Measurements from ENCODE around the gene TMEM119.

Gene TMEM119

DNA sequence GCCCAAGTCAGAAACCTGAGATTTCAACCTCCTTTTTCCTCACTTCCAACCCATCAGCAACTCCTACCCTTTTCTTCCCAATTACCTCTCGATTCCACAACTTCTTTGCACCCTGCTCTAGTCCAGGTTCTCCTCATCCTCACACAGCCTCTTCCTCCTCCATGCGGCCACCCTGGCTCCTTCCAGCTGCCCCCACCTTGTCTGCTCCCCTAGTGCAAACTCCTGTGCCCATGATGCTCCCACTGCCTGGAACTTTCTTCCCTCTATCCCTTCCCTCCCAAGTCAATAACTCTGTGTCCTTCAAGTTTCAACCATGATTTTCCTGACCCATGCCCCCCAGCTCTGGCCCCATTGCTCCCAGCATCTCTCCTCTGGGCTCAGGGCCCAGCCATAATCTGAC lies 18.5 kb upstream of the TMEM119 start:
- no peak for DNase-seq (ENCODE audit: low spot score)

DNA sequence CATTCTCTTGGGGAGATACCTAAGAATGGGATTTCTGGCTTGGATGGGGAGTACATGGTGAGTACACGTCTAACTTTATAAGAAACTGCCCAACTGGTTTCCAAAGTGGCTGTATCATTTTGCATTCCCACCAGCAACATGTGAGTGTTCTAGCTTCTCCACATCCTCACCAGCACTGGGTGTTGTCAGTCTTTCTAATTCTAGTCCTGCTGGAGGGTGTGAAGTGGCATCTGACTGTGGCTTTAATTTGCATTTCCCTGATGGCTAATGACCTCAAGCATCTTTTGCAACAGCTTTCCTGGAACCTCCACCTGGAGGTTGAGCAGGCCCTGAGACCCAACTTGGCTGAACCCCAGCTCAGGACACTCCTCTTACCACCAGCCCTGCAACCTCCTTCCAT lies 18.0 kb upstream of the TMEM119 start:
- DNase-seq (ENCODE audit: low spot score), result no peak

DNA sequence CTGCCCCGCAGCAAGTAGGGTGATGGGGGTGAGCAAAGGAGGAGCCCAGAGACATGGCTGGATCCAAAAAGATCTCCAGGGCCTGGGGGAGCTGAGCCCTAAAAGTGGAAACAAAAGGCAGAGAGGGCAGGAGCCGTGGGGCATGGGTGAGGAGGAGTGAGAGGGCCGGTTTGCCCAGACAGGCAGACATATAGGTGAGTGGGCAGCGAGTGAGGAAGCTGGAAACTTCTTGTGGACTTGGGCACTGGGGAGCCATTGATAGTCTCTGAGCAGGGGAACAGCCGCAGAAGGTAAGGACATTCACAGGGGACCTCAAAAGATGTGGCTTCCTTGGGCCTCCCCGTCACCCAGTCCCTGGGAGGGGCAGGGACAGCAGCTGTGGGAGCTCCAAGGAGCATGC lies 16.8 kb upstream of the TMEM119 start:
- no peak for DNase-seq (ENCODE audit: low spot score)

DNA sequence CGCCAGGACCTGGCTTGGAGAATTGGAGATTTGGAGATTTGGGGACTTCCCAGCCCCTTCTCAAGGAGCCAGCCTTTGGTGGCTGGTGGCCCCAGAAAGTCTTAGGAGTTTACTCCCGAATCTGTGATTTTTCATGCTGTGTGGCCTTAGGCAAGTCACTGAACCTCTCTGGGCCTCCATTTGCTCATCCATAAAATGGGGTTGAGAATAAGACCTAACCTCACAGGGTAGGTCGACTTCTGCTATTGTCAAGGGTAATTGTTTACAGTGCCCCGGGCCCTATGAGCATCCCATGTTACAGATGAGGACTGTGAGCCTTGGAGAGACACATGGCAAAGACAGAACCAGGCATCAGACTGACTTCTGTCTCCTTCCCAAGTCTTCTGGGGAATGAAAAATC lies 16.2 kb upstream of the TMEM119 start:
- no peak for DNase-seq (ENCODE audit: low spot score)

DNA sequence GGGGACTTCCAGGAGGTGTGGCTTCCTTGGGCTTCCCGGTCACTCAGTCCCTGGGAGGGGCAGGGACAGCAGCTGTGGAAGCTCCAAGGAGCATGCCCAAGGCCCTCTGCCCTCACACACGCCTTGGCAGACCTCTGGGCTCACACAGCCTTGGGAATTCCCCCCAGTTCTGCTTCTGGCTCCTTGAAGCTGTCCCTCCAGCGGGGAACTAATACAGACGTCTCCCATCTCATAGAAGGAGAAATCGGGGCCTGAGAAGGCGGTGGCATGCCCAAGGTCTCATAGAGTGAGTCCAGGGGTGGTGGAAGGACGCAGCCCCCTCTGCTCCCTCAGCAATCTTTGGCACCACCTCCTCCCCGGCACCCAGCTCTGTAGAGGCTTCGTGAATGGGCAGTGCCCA lies 15.7 kb upstream of the TMEM119 start:
- DNase-seq (ENCODE audit: low spot score), result no peak

DNA sequence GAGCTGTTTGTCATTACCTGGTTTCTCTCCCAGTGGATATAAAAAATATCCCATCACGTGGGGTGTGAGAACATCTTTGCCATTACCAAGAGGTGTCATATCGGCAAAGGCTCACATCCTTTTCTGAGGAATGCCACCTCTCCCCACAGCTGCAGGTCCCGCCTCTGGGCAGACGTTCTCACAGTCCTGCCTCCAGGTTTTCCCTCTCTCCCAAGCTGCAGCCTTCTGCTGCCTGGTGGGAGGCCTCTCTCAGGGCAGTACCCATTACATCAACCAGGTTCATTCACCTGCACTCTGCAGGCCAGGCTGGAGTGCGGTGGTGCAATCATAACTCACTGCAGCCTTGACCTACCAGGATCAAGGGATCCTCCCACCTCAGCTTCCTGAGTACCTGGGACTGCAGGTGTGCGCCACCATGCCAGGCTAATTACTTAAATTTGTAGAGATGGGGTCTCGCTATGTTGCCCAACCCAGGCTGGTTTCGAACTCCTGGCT lies 15.0 kb upstream of the TMEM119 start:
- DNase-seq (ENCODE audit: low spot score), result no peak

DNA sequence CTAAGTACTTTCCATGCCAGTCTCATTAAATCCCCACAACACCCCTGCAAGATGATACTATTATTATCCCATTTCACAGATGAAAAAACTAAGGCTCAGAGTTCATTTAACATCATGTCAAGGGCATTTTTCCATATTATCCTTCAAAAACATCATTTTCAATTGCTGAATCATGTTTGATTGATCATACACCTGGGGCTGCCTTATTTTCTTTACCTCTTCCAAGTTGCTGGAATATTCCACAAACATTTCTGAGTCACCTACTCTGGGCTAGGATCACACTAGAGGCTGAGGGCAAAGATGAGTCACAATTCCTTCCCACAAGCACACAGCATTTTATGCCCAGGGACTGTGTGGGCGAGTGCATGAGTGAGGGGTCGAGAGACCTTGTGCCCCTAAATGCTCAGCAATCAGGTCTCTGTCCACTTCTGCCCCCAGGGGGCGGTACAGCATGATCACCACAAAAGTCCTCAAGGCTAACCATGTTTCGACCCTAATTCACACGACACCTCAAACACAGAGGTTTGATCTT lies 14.1 kb upstream of the TMEM119 start:
- peak; percentile 52 for DNase-seq (ENCODE audit: low spot score)

DNA sequence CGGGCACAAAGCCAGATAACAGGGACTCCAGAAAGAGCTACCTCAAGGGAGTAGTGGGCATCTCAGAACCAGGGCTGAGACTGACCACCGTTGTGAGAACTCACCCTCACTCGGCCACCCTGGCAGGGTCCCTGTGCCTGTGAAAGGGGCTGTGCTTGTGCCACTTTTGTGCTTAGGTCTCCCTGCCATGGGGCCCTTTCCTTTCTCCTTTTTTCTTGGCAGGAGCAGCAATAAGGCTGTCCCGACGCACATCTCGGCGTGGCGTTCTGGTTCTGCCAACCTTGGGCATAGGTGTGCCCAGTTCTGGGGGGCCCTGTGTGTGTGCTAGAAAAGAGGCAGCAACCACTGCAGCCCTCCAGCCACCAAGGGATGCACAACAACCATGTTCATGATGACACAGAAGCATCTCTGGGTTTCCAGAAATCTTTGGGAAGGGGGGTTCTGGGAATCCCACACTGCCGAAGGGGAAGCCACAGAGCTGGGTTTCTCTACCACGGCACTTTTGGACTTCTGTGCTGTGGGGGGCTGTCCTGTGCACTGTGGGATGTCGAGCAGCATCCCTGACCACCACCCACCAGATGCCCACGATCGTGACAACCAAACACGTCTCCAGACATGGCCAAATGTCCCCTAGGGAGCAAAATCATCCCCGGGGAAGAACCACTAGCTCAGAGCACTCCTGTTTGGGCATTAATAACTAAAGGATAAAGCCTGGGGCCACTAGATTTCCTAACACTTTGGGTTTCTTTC lies 13.1 kb upstream of the TMEM119 start:
- no peak for DNase-seq (ENCODE audit: low spot score)

DNA sequence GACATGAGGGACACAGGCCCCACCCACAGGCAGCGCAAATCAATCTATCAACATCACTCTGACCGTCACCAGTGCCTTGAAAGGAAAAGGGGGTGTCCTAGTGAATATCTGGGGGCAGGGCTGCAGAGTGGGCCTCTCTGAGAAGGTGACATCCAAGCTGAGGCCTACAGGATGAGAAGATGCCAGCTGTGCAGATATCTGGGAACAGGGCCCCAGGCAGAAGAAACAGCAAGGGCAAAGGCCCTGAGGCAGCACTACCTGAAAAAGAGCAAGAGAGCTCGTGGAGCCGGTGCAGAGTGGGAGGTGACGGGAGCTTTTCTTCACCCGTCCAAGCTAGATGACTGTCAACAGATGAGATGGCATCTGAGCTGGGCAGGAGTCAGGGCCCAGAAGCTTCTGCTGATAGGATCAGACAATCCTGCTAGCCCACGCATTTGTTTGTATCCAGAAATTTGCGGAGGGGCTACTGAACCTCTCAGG lies 12.5 kb upstream of the TMEM119 start:
- no peak for DNase-seq (ENCODE audit: low spot score)

DNA sequence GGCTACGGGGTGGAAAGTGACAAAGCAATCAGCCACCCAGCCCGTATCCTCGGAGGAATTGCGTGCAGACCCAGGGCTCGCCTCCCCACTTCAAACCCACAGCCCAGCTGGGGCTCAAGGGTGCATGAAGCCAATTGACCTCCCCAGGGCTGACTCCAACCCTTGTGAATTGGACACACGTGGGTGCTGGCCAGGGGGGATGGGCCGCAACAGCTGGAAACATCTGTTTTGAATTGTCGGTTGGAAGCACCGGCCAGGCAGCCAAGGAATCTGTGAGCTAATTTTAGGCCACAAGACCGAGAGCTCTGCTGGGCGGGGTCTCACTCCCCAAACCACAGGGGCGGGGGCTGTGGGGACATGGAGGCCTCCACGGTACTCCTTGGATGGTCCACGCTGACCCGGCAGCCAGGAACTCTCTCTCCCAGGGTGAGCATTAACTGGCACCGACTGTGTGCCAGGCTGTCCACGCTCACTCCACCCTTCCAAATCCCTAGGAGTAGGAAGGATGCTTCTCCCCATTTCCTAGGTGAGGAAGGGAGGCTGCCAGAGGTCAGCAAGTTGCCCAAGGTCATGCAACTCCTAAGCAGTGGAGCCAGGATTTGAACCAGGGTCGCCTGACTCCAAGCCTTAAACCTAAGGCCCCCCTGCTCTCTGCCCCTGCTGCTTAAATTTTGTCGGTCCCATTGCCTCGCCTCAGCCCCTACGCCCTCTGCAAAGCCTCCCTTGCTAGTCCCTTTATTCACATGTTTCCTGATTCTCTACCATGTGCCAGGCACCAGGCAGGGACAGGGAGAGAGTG lies 11.9 kb upstream of the TMEM119 start:
- no peak for DNase-seq (ENCODE audit: low spot score)

DNA sequence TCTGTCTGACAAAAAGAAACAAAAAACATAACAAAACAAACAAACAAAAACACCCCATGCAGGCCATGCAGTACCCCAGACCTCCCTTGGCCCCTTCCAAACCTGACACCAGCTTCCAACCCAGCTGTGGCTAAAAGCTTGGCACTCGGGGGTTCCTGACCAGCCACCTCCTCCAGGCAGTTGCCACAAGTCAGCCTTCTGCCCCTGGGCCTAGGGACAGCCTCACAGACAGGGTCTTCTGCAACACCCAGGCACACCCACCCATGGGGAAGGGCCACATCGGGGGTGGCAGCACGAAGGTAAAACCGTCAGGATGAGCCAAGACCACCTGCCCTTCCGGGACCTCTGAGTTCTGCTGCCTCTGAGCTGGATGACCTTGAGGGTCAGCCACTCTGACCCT lies 10.7 kb upstream of the TMEM119 start:
- no peak for DNase-seq (ENCODE audit: low spot score)

DNA sequence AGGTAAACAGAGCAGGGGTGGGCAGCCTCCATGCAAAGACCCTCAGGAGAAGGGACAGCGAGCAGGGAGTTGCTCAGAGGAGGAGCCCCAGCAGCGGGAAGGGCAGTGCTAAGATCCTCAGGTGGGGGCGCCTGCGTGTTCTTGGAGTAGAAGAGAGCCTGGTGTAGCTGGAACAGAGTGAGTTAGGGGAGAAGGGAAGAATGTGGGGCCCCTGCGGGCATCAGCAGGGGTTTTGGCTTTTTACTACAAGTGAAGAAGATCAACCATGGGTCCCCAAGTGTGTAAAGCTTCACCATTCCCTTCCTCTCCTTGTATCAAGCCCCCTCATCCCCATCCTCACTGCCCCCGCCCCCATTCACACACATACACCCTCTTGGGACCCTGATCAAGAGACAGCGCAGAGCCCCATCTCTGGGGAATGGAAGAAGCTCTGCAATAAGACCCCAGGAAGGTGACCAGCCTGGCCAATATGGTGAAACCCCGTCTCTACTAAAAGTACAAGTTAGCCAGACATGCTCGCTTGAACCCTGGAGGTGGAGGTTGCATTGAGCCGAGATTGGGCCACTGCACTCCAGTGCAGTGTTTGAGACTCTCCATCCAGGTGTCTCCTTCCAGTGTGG lies 10.2 kb upstream of the TMEM119 start:
- no peak for DNase-seq (ENCODE audit: low spot score)

DNA sequence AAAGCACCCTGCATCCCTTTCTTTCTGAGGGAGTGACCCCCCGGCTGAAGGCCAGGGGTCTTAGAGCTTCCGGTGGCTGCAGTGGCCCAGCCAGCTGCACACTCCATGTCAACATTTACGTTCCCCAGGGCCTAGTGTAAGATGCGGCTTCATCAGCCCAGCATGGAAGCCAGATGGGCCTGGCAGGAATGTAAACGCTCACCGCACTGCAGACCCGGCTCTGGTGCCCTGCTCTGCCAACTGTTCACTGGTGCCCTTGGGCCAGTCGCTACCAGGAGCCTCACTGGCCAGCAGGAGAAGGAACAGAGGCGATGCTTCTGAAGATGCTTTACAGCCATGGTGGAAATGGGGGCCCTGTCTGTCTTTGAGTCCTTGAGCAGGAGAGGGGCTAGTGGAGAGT lies 8.6 kb upstream of the TMEM119 start:
- DNase-seq (ENCODE audit: low spot score), result no peak

DNA sequence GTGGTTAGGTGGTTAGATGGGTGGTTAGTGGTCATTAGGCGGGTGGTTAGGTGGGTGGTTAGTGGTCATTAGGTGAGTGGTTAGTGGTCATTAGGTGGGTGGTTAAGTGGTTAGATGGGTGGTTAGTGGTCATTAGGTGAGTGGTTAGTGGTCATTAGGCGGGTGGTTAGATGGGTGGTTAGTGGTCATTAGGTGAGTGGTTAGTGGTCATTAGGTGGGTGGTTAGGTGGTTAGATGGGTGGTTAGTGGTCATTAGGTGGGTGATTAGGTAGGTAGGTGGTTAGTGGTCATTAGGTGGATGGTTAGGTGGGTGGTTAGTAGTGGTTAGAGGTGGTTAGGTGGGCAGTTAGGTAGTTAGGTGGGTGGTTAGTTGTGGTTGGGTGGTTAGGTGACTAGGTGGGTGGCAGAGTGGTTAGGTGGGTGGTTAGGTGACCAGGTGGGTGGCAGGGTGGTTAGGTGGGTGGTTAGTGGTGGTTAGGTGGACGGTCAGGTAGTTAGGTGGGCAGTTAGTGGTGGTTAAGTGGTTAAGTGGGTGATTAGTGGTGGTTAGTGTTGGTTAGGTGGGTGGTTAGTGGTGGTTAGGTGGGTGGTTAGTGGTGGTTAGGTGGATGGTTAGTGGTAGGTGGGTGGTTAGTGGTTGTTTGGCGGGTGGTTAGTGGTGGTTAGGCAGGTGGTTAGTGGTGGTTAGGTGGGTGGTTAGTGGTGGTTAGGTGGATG lies 8.0 kb upstream of the TMEM119 start:
- no peak for DNase-seq (ENCODE audit: low spot score)

DNA sequence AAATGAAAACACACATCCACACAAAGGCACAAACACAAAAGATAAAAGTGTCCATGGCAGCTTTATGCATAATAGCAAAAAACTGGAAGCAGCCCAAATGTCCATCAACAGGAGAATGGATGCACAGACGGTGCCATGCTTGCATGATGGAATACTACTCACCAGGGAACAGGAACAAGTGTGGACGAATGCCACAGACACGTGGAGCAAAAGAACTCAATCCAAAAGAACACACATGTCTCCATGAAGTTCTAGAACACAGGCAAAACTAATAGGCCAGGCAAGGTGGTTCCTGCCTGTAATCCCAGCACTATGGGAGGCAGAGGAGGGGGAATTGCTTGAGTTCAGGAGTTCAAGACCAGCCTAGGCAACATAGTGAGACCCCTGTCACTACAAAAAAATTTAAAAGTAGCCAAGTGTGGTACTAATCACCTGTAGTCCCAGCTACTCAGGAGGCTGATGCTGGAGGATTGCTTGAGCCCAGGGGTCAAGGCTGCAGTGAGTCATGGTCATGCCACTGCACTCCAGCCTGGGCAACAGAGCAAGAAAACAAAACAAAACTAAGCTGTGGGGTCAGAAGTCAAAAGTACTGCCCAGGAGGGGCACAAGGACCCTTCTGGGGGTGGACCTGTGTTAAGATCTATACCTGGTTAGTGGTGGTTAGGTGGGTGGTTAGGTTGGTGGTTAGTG lies 7.3 kb upstream of the TMEM119 start:
- DNase-seq (ENCODE audit: low spot score), result no peak

DNA sequence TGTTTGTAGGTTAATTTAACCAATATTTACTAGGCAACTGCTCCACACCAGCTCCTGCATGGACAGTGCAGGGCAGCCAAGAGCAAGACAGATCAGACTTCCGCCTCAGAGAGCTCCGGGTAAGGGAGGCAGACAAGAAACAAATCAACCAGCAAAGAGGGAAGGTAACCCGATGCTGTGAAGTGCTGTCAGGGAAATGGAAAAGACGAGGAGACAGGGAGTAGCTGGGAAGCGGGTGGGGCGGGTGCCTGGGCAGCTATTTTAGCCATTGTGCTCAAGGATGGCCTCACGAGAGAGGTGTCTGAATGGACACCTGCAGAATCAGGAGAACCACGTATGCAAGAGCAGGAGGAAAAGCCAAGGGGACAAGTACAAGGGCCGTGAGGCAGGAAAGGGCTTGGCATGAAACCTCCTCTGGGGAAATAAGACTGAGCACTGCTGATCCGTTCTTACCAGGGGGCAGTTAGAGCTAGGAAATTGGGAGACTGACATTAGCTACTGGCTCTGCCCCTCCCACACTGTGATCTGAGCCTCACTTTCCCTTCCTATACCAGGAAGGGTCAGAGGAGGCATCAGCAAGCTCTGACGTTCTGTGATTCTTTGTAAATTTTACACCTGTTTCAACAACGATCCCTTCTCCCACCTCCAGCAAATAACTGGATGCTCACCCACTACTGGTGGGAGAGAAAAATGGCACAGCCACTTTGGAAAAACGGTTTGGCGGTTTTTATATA lies 6.5 kb upstream of the TMEM119 start:
- no peak for DNase-seq (ENCODE audit: low spot score)

DNA sequence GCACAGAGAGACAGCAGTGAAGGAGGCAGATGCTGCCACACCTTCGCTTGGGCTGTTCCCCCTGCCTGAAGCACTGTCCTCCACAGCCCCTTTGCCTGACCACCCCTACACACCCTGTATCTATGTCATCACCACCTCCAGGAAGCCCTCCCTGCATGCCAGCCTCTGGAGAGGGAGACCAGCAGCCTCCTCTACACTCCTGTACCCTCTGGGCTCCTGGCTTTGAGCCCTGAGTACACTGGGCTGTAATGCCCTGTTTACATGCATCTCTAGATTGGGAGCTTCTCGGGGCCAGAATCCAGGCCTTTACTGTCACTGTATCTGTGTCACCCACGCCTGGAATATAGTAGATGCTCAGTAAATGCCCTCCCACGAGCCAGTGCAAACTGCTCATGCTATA lies 5.9 kb upstream of the TMEM119 start:
- no peak for DNase-seq (ENCODE audit: low spot score)

DNA sequence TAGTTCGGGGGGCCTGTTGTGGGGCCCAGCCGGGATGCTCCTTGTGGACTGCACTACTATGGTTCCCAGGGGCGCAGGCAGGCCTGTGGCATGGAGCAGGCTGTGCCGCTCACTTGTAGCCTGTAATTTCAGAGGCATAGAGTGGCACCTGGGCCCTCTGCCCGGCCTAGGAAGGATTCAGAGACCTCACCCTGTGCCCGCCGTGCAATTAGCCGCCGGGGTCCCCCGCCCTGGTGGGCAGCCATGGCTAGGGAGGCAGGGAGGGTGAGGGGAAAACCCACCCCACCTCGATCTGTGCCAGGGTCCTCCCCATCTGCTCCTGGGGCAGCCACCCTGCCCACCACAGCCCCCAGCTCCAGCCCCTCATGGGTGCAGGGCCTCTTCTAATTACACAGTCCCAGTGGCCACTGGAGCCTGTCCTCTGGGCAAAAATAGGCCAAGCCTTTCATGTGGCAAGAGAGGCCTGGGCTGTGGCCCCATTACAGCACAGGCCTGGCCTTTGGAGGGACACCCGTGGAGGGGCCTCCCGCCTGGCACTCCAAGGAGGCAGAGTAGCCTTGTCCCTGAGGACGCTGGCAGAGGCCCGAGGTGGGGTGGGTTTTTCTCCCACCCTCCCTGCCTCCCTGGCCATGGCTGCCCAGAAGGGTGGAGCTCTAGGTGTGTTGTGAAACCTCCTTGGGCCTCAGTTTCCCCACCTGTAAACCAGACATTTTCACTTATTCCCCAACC lies 5.3 kb upstream of the TMEM119 start:
- no peak for DNase-seq (ENCODE audit: low spot score)

DNA sequence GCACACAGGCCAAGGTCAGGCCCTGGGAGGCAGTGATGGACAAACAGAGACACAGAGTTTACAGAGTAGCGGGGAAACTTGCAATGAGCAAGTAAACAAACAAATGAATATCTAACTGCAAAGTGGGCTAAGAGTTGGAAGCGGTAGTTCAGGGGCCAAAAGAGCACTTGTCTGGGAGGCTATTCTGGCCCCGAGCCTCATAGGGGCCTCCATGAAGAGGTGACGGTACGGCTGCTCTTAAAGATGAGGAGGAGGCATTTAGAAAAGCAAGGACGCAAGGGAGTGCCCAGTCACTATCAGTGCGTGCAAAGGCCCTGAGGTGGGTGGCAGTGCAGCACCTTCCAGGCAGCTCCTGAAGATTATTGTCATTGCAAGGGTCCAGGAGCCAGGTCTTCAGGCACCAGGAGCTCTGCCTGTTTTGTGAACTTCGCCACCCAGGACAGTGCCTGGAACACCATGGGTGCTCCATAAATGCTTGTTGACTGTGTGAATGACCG lies 4.4 kb upstream of the TMEM119 start:
- no peak for DNase-seq (ENCODE audit: low spot score)

DNA sequence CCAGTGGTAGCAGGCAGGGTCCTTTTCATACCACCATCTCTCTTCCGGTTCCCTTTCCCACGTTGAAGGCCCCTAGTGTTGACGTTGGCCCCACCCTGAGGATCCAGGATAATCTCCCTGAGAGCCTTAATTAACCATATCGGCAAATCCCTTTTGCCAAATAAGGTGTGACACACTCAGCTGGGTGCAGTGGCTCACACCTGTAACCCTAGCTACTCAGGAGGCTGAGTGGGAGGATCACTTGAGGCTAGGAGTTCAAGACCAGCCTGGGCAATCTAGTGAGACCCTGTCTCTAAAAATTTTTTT lies 2.8 kb upstream of the TMEM119 start:
- DNase-seq (ENCODE audit: low spot score), result no peak
